GM19193 (cell line): Measurements from ENCODE around the gene KIF16B.

Experiments
- POLR2A ChIP-seq: IDR thresholded peaks from 4 replicates; pipeline ENCODE4 v1.6.1; 2011; ENCODE audit not compliant: insufficient read depth, insufficient read length; ENCODE audit errors: extremely low read depth

Gene KIF16B

DNA sequence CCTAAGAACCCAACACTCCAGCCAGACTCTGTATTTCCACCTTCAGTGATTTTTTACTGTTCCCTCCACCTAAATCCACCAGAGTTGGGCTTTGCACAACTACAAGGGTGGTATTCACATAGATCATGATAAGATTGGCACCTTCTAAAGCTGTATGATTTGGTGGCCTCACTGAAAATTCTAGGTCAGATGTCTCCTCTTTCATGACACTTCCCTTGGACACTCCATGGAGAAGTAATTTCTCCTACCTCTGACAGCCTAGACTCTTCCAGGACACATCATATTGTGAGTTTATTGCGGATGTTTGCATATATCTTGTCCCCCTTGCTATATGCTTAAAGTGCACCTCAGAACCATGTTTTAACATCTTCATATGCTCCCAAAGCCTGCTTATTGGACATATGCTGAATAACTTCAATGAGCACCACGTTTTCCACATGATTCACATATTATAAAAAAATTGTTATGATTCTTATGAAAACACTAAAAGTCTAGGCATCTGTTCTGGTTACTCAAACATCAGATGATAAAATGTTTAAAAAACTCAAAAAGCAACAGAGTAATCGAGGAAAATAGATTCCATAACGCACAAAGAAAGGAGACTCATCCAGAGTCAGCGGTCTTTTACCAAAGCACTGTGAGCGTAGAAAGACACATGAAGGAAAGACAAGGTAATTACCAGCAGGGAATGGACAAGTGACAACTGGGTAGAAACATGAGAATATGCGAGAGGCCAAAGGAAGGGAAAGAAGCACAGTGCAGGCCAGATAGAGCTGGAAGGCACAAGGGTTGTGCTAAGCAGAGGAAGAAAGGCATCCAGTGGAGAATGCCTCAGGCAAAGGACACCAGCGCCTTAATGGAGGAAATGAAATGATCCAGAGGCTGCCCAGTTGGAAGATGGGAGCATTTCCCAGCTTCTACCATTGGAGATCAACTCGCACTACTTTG, 46.5 kb downstream of the KIF16B start:
- TF ChIP-seq POLR2A: no peak

DNA sequence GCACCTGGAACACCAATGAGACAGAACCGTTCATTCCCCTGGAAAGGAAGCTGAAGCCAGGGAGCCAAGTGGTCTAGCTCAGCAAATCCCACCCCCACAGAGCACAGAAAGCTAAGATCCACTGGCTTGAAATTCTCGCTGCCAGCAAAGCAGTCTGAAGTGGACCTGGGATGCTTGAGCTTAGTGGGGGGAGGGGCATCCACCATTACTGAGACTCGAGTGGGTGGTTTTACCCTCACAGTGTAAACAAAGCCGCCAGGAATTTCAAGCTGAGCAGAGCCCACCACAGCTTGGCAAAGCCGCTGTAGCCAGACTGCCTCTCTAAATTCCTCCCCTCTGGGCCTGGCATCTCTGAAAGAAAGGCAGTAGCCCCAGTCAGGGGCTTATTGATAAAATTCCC, 53.1 kb downstream of the KIF16B start:
- TF ChIP-seq POLR2A: no peak

DNA sequence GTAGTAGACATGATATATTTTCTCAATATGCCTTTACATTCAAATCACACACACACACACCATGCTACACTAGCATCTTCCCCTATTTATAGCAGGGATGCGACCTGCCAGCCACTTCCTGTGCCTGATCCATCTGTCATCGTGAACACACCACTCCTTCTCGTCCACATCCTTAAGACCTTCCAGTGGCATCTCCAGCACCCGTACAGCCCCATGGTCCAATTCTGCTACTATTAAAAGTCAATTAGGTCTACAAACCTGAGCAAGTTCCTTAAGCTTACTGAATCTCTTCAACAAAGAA, 54.5 kb downstream of the KIF16B start:
- TF ChIP-seq POLR2A: no peak

DNA sequence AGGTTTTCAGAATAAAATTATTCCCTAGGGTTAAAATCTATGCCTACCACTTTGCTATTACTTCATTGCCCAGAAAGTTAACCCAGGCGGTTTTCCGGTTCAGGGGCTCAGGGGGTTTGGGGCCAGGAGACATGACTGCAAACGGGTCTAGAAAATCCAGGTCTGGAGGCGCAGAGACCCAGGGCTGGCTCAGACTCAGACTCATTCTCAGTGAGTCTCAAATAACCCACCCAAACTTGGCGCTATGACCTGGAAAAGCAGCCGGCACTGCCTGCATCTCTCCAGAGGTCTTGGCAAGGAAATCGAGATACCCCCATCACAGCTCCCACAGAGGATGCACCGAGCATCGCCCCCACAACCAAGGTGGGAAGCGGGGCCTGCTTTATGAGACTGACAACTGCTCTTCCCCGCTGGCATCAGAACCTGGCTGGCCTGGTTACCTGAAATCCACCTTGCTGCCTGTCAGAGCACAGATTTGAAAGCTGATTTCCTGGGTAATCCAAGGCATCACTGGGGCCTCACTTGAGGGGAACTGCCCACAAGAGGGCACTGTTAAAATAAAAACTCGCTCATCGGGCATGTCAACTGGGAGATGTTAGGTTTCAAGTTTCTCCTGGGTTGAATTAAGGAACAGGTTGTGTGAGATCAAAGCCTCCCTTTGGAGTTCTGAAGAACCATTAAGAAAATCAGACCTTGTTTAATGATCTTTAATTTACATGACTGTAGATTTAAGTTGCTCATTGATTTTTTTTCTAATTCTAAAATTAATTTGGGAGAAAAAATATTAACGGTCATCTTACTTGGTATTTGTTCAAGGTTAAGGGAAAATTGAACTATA, 55.1 kb downstream of the KIF16B start:
- TF ChIP-seq POLR2A: no peak

DNA sequence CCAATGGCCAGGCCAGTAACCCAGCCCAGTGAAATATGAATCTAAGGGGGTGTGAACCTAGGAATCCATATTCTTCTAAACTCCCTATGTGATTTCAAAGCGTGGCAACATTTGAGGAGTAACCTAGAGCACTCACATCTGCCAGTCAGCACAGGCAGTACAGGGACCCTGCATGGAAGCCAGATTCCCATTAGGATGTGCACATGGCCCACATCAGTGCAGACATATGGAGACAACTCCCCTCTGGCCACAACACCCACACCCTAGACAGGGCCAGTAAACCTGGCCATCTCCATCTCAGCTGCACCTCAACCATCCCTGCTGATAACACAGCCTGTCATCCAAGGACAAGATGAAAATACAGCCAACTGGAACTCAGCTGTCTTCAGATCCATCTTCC, 56.5 kb downstream of the KIF16B start:
- no peak for TF ChIP-seq POLR2A

DNA sequence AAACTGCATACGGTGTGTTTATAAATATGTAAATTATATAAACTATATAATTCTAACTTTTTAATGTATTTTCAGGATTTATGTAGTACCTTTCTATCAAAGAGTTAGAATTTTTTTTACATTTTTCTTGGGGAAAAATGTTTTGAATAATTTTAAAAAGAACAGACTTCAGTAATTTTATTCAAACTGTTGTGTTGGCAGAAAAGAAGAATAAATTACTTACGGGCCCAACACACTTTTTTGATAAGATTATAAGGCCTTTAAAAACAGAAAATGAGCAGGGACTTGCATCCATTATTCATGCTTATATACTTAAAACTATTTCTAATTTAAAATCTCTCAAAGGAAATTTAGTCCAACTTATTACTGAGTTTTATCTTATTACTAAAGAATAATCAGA, 58.2 kb downstream of the KIF16B start:
- TF ChIP-seq POLR2A: no peak

DNA sequence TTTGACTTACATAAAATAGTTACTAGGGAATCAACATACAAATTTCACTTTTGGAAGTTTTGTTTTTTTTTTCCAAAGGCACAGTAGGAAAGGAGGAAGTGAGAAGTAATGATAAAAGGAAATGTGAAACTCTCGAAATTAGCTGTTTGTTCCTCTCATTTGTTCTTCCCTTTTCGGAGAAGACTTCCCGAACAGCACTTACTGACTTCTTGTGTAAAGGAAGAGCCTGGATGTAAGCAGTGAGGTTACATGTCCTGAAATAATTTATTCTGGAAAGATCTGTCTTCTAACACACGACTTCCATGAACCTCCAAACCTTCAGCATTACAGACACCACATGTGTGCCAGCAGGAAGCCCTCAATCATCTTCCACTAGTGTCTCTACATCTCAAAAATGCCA, 59.1 kb downstream of the KIF16B start:
- no peak for TF ChIP-seq POLR2A

DNA sequence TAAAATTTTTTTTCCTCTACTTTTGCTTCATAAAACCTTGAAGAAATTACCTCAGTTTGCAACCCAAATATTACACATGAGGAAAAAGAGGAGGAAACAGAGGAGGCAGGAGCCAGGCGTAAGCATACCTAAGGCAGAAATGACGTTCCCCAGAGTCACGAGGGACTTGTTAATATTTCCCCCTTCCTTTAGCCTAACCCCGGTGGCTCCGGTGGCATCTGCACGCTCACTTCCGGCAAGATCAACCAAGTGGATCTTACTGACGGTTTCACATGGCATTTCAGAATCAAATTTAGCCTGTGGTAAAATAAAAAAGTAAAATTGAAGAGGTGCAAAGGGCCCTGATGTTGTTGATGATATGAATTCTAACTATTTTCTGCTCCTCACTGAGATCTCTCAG, 67.4 kb downstream of the KIF16B start:
- TF ChIP-seq POLR2A: no peak

DNA sequence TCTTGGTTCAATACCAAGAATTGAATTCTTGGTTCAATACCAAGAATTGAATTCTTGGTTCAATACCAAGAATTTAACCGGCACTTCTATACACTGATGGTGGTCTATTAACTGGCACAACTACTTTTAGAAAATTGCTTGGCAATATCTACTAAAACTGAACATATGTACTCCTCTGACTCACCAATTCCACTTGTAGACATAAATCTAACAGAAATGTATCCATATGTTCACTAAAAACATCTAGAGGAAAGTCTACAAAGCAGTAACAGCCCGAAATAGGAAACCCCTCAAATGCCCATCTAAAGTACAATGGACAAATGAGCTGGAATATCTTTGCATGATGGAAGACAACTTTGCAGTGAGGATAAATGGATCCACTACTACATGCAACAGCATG, 71.9 kb downstream of the KIF16B start:
- TF ChIP-seq POLR2A: no peak

DNA sequence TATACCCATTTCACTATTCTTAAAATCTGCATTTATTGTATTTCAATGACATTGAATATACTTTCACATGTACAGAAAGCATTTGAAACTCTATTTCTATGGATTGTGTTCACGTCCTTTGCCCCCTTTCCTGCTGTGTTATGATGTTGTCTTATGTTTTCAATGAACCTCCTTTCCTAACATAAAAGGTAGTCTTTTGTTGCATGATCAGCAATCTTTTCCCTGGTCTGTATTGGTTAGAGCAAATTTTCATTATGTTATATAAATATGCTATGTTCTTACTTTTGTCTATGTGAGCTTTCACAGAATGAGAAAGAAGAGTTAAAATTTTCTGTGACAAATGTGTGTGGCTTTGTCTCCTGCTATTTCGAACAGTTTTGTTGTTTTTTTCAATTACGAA, 73.1 kb downstream of the KIF16B start:
- no peak for TF ChIP-seq POLR2A

DNA sequence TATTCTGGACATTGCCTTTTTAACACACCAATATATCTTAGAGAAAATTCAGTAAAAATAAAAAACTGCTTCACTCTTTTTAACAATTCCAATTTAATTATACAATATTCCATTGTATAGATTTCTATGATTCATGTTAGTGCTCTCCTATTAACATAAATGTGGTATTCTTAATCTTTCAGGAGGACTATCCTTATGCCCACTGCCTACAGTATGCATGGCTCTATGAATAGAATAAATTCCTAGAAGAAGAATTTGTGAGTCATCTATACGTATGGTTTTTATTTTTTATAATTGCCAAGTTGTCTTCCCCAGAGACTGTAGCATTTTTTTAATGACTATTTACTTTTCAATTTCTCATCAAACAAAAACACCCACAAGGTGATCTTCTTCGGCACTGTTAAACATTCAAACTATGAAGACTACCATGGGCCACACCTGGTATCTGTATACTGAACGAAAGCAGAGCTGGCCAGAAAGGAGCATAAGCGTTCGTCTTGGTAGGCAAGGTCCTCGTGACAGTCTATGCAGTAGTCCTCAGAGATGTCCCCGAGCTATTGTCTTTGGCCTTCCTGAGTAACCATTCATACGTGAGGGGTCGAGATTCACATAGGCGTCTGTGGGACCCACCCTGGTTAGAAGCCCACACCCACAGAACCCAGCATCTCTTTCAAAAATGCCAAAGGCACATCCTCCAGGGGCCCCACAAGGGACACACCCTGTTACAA, 74.6 kb downstream of the KIF16B start:
- no peak for TF ChIP-seq POLR2A

DNA sequence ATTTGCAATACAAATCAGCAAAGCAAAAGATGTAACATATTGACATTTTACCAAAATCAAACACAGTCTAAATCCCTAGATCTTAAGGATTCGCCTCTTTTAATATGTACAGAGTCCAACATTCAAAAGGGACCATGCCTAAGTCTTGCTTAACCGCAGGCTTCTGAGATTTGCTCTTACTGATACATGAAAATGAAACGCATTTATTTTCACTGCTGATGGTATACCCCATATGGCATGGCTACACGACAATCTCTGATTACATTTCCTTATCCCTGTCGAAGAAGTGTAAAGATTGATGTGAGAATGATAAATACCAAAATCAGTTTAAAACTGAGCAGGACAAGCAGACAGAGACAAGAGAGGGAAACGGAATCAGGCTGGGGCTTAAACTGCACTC, 75.4 kb downstream of the KIF16B start:
- no peak for TF ChIP-seq POLR2A

DNA sequence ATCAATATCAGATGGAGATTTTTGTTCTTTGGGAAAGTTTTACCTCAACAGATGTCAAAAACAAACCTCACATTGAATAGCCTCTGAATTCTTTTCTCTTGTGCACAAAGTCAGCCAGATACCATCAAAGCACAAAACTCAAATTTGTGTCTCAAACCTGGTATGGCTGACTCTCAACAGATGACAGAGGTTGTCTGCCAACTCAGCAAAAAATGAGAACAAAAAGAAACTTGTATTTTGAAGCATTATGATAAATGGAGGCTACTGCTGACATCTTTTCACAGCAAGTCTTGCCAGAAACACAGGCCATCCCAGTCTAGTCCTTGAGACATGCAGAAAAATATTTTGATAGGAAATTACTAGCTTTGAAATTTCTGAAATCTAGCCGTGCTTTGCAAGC, 79.8 kb downstream of the KIF16B start:
- no peak for TF ChIP-seq POLR2A

DNA sequence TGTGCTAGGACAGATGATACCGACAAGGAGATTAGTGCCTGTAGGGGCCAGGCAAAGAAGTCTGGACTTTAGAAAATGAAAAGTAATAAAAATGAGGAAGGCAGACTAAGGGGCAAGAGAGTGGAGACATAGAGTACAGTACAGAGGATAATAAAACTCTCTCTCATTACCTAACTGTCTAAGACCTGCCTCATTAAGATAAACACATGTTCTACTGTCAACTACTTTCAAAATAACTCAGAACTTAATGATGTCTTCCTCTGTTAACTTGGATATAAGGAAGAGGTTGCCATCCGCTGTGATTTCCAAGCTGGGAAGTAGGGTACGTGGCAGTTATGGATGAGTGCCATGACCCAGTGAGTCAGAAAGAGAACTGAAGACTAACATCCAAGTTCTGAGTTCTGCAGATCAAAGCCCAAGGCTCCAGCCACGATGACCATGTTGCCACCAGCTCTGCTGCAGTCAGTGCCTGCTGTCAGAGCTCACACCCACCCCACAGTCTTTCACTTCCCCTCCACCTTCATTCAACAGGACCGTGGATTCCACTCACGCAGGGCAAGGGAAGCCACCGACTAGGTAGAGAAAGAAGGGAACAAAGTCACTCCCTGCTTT, 81.8 kb downstream of the KIF16B start:
- no peak for TF ChIP-seq POLR2A

DNA sequence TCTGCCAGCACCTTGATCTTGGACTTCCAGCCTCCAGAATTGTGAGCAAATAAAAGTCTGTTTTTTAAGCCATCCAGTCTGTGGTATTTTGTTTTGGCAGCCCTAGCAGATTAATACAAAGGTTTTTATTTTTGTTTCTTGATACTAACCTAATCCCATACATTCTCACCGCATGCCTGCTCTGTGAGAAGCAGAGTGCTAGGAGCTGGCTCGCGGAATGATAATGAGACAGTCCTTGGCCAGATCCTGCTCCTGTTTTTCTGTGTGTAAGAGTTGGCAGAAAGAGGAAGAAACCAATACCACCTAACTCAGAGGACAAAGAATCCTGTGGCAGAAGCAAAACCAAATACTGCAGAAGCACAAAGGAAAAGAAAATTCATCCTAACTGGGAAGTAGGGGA, 82.6 kb downstream of the KIF16B start:
- TF ChIP-seq POLR2A: no peak
